Measurements from ENCODE around the gene RGL2.

DNA sequence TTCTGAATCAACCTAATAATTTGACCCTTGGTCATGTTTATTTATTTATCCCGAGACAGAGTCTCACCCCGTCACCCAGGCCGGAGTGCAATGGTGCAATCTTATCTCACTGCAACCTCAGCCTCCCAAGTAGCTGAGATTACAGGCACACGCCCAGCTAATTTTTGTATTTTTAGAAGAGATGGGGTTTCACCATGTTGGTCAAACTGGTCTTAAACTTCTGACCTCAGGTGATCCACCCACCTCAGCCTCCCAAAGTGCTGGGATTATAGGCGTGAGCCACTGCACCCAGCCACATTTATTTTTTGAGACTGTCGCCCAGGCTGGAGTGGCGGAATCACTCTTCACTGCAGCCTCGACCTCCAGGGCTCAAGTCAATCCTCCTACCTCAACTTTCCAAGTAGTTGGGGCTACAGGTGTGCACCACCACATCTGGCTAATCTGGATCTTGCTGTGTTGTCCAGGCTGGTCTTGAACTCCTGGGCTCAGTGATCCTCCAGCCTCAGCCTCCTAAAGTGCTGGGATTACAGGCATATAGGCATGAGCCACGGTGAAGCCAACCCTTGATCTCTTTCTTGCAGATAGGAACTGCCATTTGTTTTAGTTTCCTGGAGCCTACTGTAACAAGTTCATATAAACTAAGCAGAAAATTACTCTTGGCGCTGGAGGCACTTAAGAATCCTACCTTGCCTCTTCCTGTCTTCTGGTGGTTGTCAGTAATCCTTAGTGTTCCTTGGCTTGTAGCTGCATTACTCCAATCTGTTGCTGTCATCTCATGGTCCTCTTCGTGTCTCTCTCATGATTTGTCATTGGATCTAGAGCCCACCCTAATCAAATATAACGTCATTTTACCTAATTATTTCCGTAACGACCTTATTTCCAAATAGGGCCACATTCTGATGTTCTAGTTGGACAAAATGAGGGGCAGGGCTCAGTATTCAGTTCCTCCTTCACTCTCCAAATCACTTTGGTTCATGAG lies 24.5 kb downstream of the RGL2 start:
- no peak for TF ChIP-seq POLR2A (IDR thresholded peaks at IDR 0.05)
- TF ChIP-seq POLR2AphosphoS5 (IDR thresholded peaks at IDR 0.05), result no peak
